GM21515 (cell line): Measurements from ENCODE around the gene SERPINA6.
A peak's percentile ranks its signal among the peaks of the same experiment; 100 is the strongest.
"Not testable (repeated sequence)": the region's sequence is repeated elsewhere in the genome, so short reads cannot be mapped to it uniquely, and the experiment has no call there.

Source experiments
- ATAC-seq: cut with Tn5 transposase; IDR thresholded peaks from one replicate; pipeline ENCODE4 v1.9.1; 2021; ENCODE audit not compliant: unreplicated experiment

Gene SERPINA6

GRCh38 chr14:94355191-94355794 lies 32.2 kb upstream of the SERPINA6 start:
- no peak for ATAC-seq

DNA sequence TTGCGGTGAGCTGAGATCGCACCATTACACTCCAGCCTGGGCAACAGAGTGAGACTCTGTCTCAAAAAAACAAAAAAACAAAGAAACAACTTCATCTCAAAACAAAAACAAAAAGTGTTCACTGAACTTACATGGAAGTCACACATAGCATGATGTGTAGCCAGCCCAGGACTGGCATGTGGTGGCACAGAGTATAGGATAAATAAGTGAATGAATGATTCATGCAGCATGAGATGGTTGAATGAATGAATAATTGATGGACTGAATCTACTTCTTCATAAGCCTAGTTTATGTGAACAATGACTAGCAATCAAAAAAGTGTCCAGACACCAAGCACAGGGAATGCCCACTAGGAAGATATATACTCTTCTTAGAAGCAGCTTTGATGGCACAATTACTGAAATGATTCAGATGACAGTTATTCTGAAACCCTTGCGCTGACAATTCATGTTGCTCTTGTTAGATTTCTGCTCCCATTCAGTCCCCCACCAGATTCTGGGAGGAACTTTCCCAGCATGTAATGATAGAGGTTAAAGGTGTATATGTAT lies 31.6 kb upstream of the SERPINA6 start:
- no peak for ATAC-seq

- not testable (repeated sequence) for ATAC-seq
Observed at GRCh38 chr14:94354190-94354589, 31.1 kb upstream of the SERPINA6 start.

DNA sequence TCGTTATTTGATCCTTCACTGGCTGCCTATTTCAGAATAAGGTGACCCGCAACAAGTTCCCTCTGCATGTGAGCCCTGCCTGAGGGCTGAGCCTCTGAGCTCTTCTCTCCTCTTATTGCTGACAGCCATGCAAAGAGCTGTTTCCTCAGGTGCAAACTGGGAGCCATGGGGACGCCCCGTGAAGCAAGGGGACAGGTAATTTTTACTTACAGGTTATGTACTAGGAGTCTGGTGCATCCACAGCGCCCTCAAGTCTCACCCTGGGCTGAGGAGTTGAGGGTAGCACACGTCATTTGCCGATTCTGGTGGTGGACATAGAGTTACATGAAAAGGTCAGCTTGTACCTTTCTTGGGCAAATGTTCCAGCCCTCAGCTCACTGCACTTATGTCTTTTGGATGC lies 26.1 kb upstream of the SERPINA6 start:
- ATAC-seq: no peak

DNA sequence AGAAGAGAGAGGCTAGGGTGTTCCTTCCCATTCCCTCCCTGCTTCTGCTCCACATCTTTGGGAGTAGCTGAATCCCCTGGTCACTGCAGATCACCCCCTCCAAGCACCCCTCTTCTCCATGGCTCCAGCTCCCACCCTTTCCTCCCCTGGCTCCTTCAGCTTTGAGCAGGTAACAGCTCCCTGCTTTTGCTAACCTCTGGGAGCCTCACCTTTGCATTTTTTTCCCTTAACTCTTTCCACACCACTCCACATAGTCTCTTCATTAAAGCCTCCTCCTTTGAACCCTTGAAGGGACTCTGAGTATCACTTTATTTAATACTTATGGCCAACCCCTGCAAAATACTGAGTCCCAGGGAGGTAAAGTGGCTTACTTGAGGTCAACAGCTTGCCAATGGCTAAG lies 25.7 kb upstream of the SERPINA6 start:
- no peak for ATAC-seq

DNA sequence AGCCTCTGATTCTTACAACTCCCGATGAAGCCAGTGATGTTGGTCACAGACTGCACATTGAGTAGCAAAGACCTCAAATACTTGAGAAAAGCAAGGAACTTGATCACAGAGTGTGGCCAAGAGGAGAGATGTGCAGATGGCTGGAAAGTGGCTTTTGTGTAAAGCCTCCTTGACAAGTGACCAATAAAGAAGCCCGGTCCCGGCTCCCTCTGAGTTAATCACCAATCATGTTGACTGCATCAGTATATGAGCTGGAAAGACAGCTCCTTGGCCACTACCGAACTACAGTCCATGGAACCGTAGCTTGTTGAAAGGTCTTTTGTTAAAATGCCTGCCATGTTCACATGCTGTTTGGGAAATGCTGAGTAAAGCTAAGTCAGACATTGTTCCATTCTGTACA lies 23.7 kb upstream of the SERPINA6 start:
- no peak for ATAC-seq

GRCh38 chr14:94346065-94346786 lies 23.1 kb upstream of the SERPINA6 start:
- ATAC-seq: peak; percentile 46

DNA sequence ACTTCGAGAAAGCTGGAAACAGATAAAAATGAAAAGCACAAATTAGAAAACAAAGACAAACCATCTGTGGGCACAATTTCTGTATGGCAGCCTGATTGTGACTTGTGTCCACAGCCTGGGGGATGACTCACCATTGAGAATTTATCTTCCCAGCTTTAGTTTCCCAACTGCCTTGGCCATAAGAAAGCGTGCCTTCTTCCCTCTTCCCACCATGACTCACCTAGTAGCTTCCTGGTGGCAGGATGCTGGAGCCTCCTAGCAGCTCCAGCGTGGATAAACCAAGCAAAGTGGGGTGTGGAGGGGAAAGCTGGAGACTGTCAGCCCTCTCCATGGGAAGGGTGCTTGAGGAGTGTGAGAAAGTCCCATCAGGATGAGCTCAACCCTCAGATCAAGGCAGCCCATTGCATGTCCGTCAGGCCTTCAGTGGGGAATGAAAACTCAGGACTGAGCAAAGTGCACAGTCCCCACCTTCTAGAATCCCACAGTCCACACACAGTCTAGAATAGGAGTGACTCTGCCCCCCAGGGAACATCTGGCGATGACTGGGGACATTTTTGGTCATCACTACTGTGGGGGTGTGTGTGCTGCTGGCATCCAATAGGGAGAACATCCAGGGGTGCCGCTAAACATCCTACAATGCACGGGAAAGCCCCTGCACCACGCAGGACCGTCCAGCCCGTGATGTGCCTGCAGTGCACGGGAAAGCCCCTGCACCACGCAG lies 22.4 kb upstream of the SERPINA6 start:
- no peak for ATAC-seq

DNA sequence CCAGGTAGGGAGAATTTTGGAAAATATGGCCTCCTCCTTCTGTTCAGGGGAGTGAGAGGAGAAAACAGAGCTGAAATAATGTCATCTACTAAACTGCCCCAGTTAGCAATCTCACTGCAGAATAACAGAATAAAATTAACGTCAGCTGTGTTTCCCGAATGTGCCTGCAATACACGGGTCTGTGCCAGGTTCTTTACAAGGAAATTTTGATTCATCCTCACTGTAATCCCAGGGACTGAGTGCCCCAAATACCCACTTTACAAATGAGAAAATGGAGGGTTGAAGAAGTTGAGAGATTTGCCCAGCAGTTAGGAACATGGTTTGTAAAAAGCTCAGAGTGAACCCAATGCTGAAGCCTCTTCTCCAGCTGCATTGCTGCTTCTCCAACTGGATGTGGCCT lies 21.3 kb upstream of the SERPINA6 start:
- ATAC-seq: no peak

DNA sequence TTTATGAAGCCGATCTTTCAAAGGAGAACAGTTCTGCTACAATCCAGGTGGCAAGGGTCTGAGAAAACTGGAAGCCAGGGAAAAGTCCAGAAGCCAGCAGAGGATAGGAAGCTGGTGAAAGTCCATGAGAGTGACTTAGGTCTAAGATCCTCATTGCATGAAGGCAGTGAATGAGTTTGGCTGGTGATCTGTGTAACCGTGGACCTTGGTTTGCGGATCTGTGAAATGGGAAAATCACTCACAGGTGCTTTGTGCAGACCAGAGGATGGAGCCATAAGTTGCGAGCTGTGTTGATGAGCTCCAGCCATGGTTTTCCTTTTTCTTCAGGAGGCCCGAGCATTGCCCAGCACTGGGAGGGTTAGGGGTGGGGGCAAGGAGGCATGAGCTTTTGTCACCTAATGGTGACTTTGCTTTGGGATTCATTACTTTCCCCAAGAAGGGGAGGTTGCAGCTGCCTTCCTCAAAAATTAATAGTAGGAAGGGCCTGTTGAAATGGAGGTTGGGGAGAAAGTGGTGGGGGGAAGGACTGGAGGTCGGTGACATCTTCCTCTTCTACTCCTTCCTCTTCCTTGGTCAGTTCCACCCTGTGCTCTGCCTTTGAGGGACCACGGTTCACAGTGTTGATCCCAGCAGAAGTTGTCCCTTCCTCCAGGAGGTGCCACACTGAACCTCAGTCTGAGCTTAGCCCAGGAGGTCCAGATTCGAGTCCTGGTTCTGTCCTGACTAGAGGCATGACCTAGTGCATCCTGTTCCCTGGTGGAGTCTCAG lies 20.3 kb upstream of the SERPINA6 start:
- ATAC-seq: no peak

- no peak for ATAC-seq
Observed at GRCh38 chr14:94342334-94342934, 19.3 kb upstream of the SERPINA6 start.

GRCh38 chr14:94341656-94342333 lies 18.7 kb upstream of the SERPINA6 start:
- no peak for ATAC-seq

DNA sequence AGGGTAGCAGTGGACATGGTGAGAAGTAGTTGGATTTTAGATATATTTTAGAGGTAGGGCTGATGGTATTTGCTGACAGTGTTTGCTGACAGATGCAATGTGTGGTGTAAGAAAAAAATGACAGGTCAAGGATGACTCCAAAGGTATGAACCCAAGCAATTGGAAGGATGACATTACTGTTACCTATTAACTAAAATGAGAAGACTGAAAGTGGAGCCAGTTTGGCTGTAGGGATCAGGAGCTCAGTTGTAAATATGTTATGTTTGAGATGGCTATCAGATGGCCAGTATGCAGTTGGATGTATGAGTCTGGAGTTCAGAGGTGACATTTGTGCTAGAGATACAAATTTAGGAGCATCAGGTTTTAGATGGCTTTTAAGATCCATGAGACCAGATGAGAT lies 17.4 kb upstream of the SERPINA6 start:
- no peak for ATAC-seq

DNA sequence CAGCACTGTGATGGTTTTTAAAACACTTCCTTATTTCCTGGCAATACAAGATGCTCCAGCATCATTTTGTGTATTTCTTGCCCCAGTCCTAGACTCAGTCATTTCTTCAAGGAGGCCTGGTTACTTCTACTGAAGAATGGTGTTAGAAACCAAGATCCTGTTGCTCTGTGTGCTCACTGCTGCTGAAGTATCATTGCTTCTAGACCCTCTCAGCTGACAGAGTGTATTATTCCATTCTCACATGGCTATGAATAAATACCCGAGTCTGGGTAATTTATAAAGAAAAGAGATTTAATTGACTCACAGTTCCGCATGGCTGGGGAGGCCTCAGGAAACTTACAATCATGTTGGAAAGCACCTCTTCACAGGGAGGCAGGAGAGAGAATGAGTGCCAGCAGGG lies 14.9 kb upstream of the SERPINA6 start:
- ATAC-seq: no peak

GRCh38 chr14:94337274-94337673 lies 14.1 kb upstream of the SERPINA6 start:
- ATAC-seq: no peak

DNA sequence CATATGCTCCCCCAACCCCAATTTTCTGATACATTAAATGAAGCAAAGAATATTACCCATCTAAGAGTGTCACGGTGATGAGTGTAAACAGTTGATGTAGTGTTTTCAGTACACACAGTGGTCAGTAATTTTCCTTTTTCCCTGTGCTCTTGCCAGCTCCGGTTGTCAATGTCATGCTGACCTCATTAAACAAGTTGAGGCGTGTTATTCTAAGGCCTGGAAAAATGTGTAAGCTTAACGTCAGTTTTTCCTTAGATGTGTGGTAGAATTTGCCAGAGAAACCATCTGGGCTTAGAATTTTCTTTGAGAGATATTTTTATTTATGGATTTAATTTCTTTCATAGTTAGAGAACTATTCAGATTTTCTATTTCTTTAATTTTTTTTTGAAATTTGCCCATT lies 11.7 kb upstream of the SERPINA6 start:
- ATAC-seq: no peak

DNA sequence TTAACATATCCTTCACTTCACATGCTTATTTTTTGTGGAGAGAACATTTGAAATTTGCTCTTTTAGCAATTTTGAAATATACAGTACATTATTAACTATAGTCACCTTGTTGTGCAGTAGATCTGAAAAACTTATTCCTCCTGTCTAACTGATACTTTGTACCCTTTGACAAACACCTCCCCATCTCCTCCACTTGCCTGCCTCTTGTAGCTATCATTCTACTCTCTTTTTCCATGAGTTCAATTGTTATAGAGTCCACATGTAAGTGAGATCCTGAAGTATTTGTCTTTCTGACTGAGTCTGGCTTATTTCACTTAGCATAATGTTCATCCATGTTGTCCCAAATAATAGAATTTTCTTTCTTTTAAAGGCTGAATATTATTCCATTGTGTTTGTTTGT lies 9.5 kb upstream of the SERPINA6 start:
- no peak for ATAC-seq

GRCh38 chr14:94332063-94332583 lies 9.0 kb upstream of the SERPINA6 start:
- no peak for ATAC-seq

DNA sequence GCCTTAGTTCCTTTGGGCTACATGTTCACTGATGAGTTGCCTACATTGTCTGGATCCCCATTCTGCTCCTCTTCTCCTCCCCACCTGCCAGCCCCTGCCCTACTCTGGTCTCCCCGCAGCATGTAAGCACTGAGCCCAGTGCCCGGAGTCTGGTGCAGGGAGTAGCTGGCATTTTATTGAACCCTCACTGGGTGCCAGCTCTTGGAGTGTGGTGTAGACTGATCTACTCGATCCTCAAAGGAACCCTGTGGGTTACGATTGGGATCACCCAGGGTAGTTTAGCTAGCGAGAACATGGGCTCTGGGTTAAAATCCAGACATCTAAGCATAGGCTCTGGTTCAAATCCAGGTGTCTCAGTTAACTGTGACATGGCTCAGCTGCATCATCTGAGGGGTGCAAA lies 8.3 kb upstream of the SERPINA6 start:
- ATAC-seq: no peak

DNA sequence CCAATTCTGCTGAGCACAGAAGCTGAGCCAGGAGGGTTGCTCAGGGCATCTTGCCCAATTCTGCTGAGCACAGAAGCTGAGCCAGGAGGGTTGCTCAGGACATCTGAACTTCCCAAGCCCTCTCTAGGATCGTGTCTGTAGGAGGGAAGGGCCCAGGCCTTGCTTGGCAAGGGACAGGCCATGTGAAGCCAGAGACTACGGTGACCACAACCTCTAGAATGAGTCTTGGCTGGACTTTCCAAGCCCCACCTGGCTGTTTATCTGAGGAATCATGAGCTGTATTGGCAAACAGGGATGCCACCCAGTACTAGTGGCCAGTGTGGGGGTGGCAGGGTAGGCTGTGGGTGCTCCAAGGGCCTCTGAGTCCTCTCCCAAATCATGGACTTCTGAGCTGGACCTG lies 7.7 kb upstream of the SERPINA6 start:
- ATAC-seq: no peak
